ENCODE measurements around the gene ACADVL.

- TF ChIP-seq, protein P1, sequence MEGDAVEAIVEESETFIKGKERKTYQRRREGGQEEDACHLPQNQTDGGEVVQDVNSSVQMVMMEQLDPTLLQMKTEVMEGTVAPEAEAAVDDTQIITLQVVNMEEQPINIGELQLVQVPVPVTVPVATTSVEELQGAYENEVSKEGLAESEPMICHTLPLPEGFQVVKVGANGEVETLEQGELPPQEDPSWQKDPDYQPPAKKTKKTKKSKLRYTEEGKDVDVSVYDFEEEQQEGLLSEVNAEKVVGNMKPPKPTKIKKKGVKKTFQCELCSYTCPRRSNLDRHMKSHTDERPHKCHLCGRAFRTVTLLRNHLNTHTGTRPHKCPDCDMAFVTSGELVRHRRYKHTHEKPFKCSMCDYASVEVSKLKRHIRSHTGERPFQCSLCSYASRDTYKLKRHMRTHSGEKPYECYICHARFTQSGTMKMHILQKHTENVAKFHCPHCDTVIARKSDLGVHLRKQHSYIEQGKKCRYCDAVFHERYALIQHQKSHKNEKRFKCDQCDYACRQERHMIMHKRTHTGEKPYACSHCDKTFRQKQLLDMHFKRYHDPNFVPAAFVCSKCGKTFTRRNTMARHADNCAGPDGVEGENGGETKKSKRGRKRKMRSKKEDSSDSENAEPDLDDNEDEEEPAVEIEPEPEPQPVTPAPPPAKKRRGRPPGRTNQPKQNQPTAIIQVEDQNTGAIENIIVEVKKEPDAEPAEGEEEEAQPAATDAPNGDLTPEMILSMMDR (IDR thresholded peaks at IDR 0.05; ENCODE audit: insufficient read depth, low read depth, low read length), result no peak
- TF ChIP-seq EZH2 (IDR thresholded peaks at IDR 0.05; ENCODE audit: insufficient read depth, low read length), result no peak
Measured at GRCh38 chr17:7192271-7192937, 27.3 kb upstream of the ACADVL start.

Measured in astrocyte (in vitro differentiated cells and primary cell).